Measurements from ENCODE around the gene ALDH1B1. TPM values are rescaled to one million over a fixed set of nuclear protein-coding genes. Genes with fewer than 3 reads are reported as not detected.

The ALDH1B1 gene
- total and polyA plus RNA-seq, 12 donors: 4.4 to 46.8 (median 19.3) TPM

- no peaks in the 10 kb centered on the region for H3K36me3 ChIP-seq (replicated peaks in 1 of 2)
- H3K9me3 ChIP-seq (replicated peaks in 1 of 3): no peaks in the 10 kb centered on the region
- no peaks in the 10 kb centered on the region for H3K4me1 ChIP-seq (replicated peaks in 1 of 2)
- intact Hi-C loops (cut with DNase I): no loop called here
- DNase-seq: no peak
- H3K27me3 ChIP-seq: no peaks in the 10 kb centered on the region
- H3K4me3 ChIP-seq: no peak overlapping the region
- WGBS, 4 donors: 82 to 97% (median 84%) methylated on average over 5 to 7 of the region's 7 CpGs
- no peak overlapping the region for H3K27ac ChIP-seq
- no peak for TF ChIP-seq POLR2A (IDR thresholded peaks at IDR 0.05)
- no peak for TF ChIP-seq CTCF (IDR thresholded peaks at IDR 0.05)
Measured at GRCh38 chr9:38344566-38345324, 47.8 kb upstream of the ALDH1B1 start.

- peak in 2 of 7 donors; percentile 1 to 17 for DNase-seq
Measured at GRCh38 chr9:38345851-38346755, 46.4 kb upstream of the ALDH1B1 start.

DNA sequence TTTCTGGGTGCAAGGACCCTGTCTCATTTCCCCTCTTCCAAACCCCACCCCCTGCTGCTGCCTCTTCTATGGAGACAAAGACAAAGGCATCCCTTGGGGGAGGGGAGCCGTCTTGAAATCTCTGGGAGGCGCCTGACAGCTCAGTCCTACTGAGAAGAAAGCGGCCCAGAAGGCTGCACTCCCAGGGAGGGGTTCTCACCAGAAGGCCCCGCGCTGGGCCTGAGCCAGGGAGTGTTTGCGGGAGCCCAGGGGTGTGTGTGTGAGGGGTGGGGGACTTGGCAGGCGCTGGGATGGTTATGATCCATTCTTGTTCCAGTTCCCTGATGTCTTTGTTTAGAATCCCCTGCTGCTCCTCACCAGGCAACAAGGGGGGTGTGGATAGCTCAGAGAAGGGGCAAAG, 45.7 kb upstream of the ALDH1B1 start:
- peak in 2 of 7 donors; percentile 11 to 34 for DNase-seq
- Histone ChIP-seq H3K27me3 (no peaks in the 10 kb centered on the region), H3K36me3 (replicated peaks in 1 of 2) (no peaks in the 10 kb centered on the region), H3K4me1 (replicated peaks in 1 of 2) (no peaks in the 10 kb centered on the region), H3K9me3 (replicated peaks in 1 of 3) (no peaks in the 10 kb centered on the region), H3K27ac (no peak overlapping the region), H3K4me3 (no peak overlapping the region)
- TF ChIP-seq CTCF (IDR thresholded peaks at IDR 0.05): no peak
- no peak for TF ChIP-seq POLR2A (IDR thresholded peaks at IDR 0.05)
- 58 to 85% (median 71%) methylated on average over 7 of the region's 7 CpGs for WGBS, 4 donors
- intact Hi-C loops (cut with DNase I): no loop called here

More at GRCh38 chr9:38345851-38346755, 46.4 kb upstream of the ALDH1B1 start:
- H3K27ac ChIP-seq: no peak overlapping the region
- no peaks in the 10 kb centered on the region for H3K27me3 ChIP-seq
- no peak overlapping the region for H3K4me3 ChIP-seq
- intact Hi-C loops (cut with DNase I): no loop called here
- 88 to 95% (median 89%) methylated on average over 10 of the region's 10 CpGs for WGBS, 4 donors
- no peaks in the 10 kb centered on the region for H3K4me1 ChIP-seq (replicated peaks in 1 of 2)
- TF ChIP-seq POLR2A (IDR thresholded peaks at IDR 0.05) (no peak), CTCF (IDR thresholded peaks at IDR 0.05) (no peak)
- no peaks in the 10 kb centered on the region for H3K36me3 ChIP-seq (replicated peaks in 1 of 2)
- H3K9me3 ChIP-seq (replicated peaks in 1 of 3): no peaks in the 10 kb centered on the region

GRCh38 chr9:38347271-38347671, 45.2 kb upstream of the ALDH1B1 start:
- H3K4me1 ChIP-seq (replicated peaks in 1 of 2): no peaks in the 10 kb centered on the region
- no peaks in the 10 kb centered on the region for H3K27me3 ChIP-seq
- no peak overlapping the region for H3K4me3 ChIP-seq
- 78 to 88% (median 81%) methylated on average over 2 of the region's 2 CpGs for WGBS, 4 donors
- H3K36me3 ChIP-seq (replicated peaks in 1 of 2): no peaks in the 10 kb centered on the region
- no peaks in the 10 kb centered on the region for H3K9me3 ChIP-seq (replicated peaks in 1 of 3)
- peak in 1 of 7 donors; percentile 13 for DNase-seq
- H3K27ac ChIP-seq: no peak overlapping the region
- intact Hi-C loops (cut with DNase I): no loop called here
- no peak for TF ChIP-seq POLR2A (IDR thresholded peaks at IDR 0.05)
- no peak for TF ChIP-seq CTCF (IDR thresholded peaks at IDR 0.05)
